Keratinocyte (primary cell): ENCODE measurements around the gene QRICH2. TPM values are rescaled to one million over a fixed set of nuclear protein-coding genes. Genes with fewer than 3 reads are reported as not detected.

Experiments
- DNase-seq: peaks from one replicate; pipeline ENCODE4 v3.0.0-alpha.2; 2011; ENCODE audit warnings: low read depth, missing footprints, low spot score
- FAIRE-seq: peaks from 2 replicates; lab custom pipeline; 2011; peaks lifted over from hg19 to GRCh38; lab: Jason Lieb, UNC
- H2AFZ ChIP-seq: 2 replicates; pipeline ENCODE4 v1.6.0; 2012; ENCODE audit warnings: low read length, control low read depth, inconsistent platforms; ENCODE audit not compliant: control insufficient read depth
- H3K27ac ChIP-seq: 2 replicates; pipeline ENCODE4 v1.5.1; 2011; ENCODE audit warnings: low read length; ENCODE audit not compliant: control insufficient read depth, insufficient read depth
- H3K27me3 ChIP-seq: 3 replicates; pipeline ENCODE4 v1.6.0; 2011; ENCODE audit warnings: low read length; ENCODE audit not compliant: control insufficient read depth, insufficient read depth; ENCODE audit errors: extremely low read depth
- H3K36me3 ChIP-seq, 2 experiments: 2 replicates in 1 of 2; 3 replicates in 1 of 2; pipeline ENCODE4 v1.5.1; 2011; ENCODE audit warnings: low read length in 2 of 2, mild to moderate bottlenecking in 1 of 2; ENCODE audit not compliant: control insufficient read depth in 2 of 2, insufficient read depth in 2 of 2; ENCODE audit errors: extremely low read depth in 1 of 2
- H3K4me1 ChIP-seq: 3 replicates; pipeline ENCODE4 v1.5.1; 2011; ENCODE audit warnings: low read length; ENCODE audit not compliant: control insufficient read depth, insufficient read depth; ENCODE audit errors: extremely low read depth
- H3K4me2 ChIP-seq: 3 replicates; pipeline ENCODE4 v1.6.0; 2011; ENCODE audit warnings: low read depth, low read length; ENCODE audit not compliant: control insufficient read depth, insufficient read depth; ENCODE audit errors: extremely low read depth
- H3K4me3 ChIP-seq, 3 experiments: fragments of 200-600 bp in 1 of 3; sonication (generic) in 1 of 3; 2 replicates in 2 of 3; 3 replicates in 1 of 3; pipeline ENCODE4 v1.5.1; 2011 to 2016; ENCODE audit warnings: low read length in 3 of 3, mild to moderate bottlenecking in 3 of 3, control low read depth in 2 of 3, inconsistent platforms in 1 of 3, low read depth in 1 of 3, mixed read lengths in 1 of 3, mixed run types in 1 of 3, moderate library complexity in 1 of 3; ENCODE audit not compliant: control insufficient read depth in 2 of 3, insufficient read depth in 2 of 3; ENCODE audit errors: extremely low read depth in 1 of 3
- H3K79me2 ChIP-seq: 2 replicates; pipeline ENCODE4 v1.6.0; 2012; ENCODE audit warnings: low read length; ENCODE audit not compliant: control insufficient read depth, insufficient read depth
- H3K9ac ChIP-seq: 3 replicates; pipeline ENCODE4 v1.6.0; 2011; ENCODE audit warnings: low read length; ENCODE audit not compliant: control insufficient read depth, insufficient read depth; ENCODE audit errors: extremely low read depth
- H3K9me1 ChIP-seq: 3 replicates; pipeline ENCODE4 v1.6.0; 2011; ENCODE audit warnings: low read length; ENCODE audit not compliant: control insufficient read depth, insufficient read depth; ENCODE audit errors: extremely low read depth
- H3K9me3 ChIP-seq: 2 replicates; pipeline ENCODE4 v1.5.1; 2012; ENCODE audit warnings: low read depth, low read length; ENCODE audit not compliant: control insufficient read depth
- H4K20me1 ChIP-seq: 3 replicates; pipeline ENCODE4 v1.6.0; 2011; ENCODE audit warnings: low read length; ENCODE audit not compliant: control insufficient read depth, insufficient read depth; ENCODE audit errors: extremely low read depth
- CTCF ChIP-seq, 3 experiments: IDR thresholded peaks in 1 of 3; conservative IDR thresholded peaks in 1 of 3; optimal IDR thresholded peaks in 1 of 3; 2 replicates in 2 of 3; 3 replicates in 1 of 3; pipeline versions ENCODE3 to v1.5.1; 2011; ENCODE audit warnings: low read length in 3 of 3, mild to moderate bottlenecking in 3 of 3, moderate library complexity in 2 of 3, control low read depth in 1 of 3, inconsistent platforms in 1 of 3; ENCODE audit not compliant: insufficient read depth in 2 of 3; ENCODE audit errors: extremely low read depth in 1 of 3
- EZH2 ChIP-seq: IDR thresholded peaks from one replicate; pipeline ENCODE4 v1.6.1; 2012; ENCODE audit warnings: inconsistent platforms, mild to moderate bottlenecking, low read length, moderate library complexity
- dilution Hi-C: fragments of 300-500 bp; cut with MboI; formaldehyde crosslinking; loops from one replicate; pipeline ENCODE4 v1.7.0; 2020; ENCODE audit warnings: low sequenced_read_pairs; ENCODE audit not compliant: extremely low pct_ligation_motif_present
- polyA plus RNA-seq, 5 experiments: library from polyadenylated mRNA; depleted of rRNA in 3 of 5; stranded (reverse) in 3 of 5; stranded (forward) in 1 of 5; unstranded in 1 of 5; fragments of >200 nt; gene quantifications; 1 replicate in 1 of 5; 2 replicates in 3 of 5; 3 replicates in 1 of 5; pipeline versions ENCODE4 v1.2.1 to v1.2.3, GENCODE V29; 2011 to 2012; ENCODE audit warnings: missing spikeins in 2 of 5, low read depth in 1 of 5, low replicate concordance in 1 of 5

The QRICH2 gene
- polyA plus RNA-seq, 1 donor (not counting 4 experiments of a cell fraction or from before 2014, with no cell fraction given), result 1.6 TPM

GRCh38 chr17:76252040-76252954 lies 55.8 kb downstream of the QRICH2 start:
- TF ChIP-seq CTCF (optimal IDR thresholded peaks at IDR 0.05 in 1 of 3, IDR thresholded peaks at IDR 0.05 in 1 of 3, conservative IDR thresholded peaks at IDR 0.05 in 1 of 3; ENCODE audit: extremely low read depth in 1 of 3, insufficient read depth in 2 of 3, low read length in 3 of 3) (no peak), EZH2 (no peak)
- H2AFZ ChIP-seq, result no peak overlapping the region
- H4K20me1 ChIP-seq, result no peaks in the 10 kb centered on the region
- dilution Hi-C loops, result no loop called here
- peaks cover 12% of the 10 kb centered on the region for H3K4me1 ChIP-seq
- no peaks in the 10 kb centered on the region for H3K79me2 ChIP-seq
- H3K4me3 ChIP-seq, result no peak overlapping the region
- DNase-seq (no peak), FAIRE-seq (no peak)
- H3K36me3 ChIP-seq, result no peaks in the 10 kb centered on the region
- H3K9me3 ChIP-seq, result no peaks in the 10 kb centered on the region
- H3K27me3 ChIP-seq, result no peaks in the 10 kb centered on the region
- H3K27ac ChIP-seq, result no peak overlapping the region
- peak overlapping the region; percentile 35 for H3K4me2 ChIP-seq
- H3K9me1 ChIP-seq, result no peaks in the 10 kb centered on the region
- H3K9ac ChIP-seq, result no peak overlapping the region

GRCh38 chr17:76251478-76252039 lies 56.5 kb downstream of the QRICH2 start:
- Histone ChIP-seq H4K20me1 (no peaks in the 10 kb centered on the region), H3K79me2 (no peaks in the 10 kb centered on the region), H3K27me3 (no peaks in the 10 kb centered on the region), H3K27ac (no peak overlapping the region), H3K4me1 (peaks cover 12% of the 10 kb centered on the region), H3K36me3 (no peaks in the 10 kb centered on the region), H2AFZ (no peak overlapping the region), H3K9me1 (no peaks in the 10 kb centered on the region), H3K9me3 (no peaks in the 10 kb centered on the region), H3K4me3 (no peak overlapping the region), H3K9ac (no peak overlapping the region), H3K4me2 (no peak overlapping the region)
- no peak for TF ChIP-seq EZH2
- no peak for TF ChIP-seq CTCF (optimal IDR thresholded peaks at IDR 0.05 in 1 of 3, IDR thresholded peaks at IDR 0.05 in 1 of 3, conservative IDR thresholded peaks at IDR 0.05 in 1 of 3; ENCODE audit: extremely low read depth in 1 of 3, insufficient read depth in 2 of 3, low read length in 3 of 3)
- FAIRE-seq, result no peak
- no peak for DNase-seq
- dilution Hi-C loops, result no loop called here
